ENCODE results near the gene CAMTA1.

CAMTA1 gene

DNA sequence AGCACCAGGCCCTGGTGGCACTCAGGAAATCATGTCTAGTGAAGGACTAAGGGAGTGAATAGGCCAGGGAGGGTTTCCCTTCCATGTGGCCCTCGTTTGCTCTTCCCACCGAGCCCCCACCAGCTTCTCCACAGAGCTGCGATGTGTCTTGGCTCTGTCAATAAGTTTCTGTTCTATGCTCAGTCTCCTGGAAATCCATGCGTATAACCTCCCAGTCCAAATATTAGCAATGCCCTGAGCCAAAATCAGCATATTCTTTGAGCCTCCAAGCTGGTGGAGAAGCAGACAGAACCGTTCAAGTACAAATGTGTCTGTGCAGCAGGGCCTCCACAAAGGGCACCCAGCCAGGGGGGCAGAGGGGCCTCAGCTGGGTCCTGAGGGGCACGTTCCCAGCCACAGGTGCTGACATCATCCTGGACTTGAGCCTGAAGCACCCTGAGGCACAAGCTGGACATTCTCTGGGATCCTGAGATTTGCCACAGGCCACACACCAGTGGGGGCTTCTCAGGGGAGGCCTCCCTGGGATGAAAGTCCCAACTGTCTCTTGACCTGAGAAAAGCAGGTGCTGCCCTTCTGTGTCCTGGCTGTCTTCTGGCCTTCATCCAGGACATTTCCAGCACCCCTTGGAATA, 635.3 kb downstream of the CAMTA1 start:
- Histone ChIP-seq H3K4me3 (ENCODE audit: low read depth, low read length) (no peak overlapping the region), H3K27ac (ENCODE audit: extremely low read depth, low read depth, low read length) (no peak overlapping the region), H3K4me1 (ENCODE audit: control insufficient read depth, insufficient read depth, low read length) (no peaks in the 10 kb centered on the region), H3K36me3 (ENCODE audit: control insufficient read depth in 2 of 2, insufficient read depth in 1 of 2, low read length in 2 of 2) (no peaks in the 10 kb centered on the region), H3K9me3 (ENCODE audit: control insufficient read depth, insufficient read depth, low read depth, low read length) (no peaks in the 10 kb centered on the region)
- TF ChIP-seq ZNF521 (tag by site-specific recombination; IDR thresholded peaks at IDR 0.05), result no peak
- TF ChIP-seq GLIS1 (tag by site-specific recombination; IDR thresholded peaks at IDR 0.05), result 0 out of 2 replicates have a peak, but pooled peaks have one; percentile 16
- ChIA-PET POLR2A (no interaction called here), CTCF (no interaction called here)

DNA sequence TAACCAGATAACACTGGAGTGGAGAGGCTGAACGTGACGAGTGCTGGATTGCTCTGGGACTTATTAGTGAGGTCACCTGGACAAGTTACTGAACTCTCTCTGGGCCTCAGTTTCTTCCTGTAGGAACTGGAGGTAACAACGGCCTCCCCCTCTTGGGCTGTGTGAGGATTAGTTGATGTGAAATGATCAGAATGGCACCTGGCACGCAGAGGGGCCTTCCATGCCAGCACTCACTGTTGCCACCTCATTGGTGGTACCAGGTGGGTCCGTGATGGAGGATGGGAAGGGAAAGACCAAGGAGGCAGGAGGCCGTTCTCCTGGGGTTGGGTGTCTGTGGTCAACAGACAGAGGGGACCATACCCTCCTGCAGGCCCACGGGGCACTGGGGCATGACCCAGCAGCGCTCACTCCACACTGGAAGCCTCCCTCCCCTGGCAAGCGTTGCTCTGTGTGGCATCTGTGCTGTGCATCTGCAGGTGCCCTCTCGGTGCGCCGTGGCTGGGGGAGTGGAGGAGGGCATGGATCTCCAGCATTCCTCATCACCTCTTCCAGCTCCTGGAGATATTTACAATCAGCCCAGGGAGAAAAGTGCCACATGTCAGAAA, 636.3 kb downstream of the CAMTA1 start:
- POLR2A ChIA-PET, result no interaction called here
- Histone ChIP-seq H3K4me1 (ENCODE audit: control insufficient read depth, insufficient read depth, low read length) (no peaks in the 10 kb centered on the region), H3K4me3 (ENCODE audit: low read depth, low read length) (no peak overlapping the region), H3K27ac (ENCODE audit: extremely low read depth, low read depth, low read length) (no peak overlapping the region), H3K36me3 (ENCODE audit: control insufficient read depth in 2 of 2, insufficient read depth in 1 of 2, low read length in 2 of 2) (no peaks in the 10 kb centered on the region), H3K9me3 (ENCODE audit: control insufficient read depth, insufficient read depth, low read depth, low read length) (no peaks in the 10 kb centered on the region)
- TF ChIP-seq ZFP41 (tag by site-specific recombination; IDR thresholded peaks at IDR 0.05; ENCODE audit: borderline replicate concordance), result no peak
- TF ChIP-seq, protein P1, sequence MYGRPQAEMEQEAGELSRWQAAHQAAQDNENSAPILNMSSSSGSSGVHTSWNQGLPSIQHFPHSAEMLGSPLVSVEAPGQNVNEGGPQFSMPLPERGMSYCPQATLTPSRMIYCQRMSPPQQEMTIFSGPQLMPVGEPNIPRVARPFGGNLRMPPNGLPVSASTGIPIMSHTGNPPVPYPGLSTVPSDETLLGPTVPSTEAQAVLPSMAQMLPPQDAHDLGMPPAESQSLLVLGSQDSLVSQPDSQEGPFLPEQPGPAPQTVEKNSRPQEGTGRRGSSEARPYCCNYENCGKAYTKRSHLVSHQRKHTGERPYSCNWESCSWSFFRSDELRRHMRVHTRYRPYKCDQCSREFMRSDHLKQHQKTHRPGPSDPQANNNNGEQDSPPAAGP (tag by site-specific recombination; IDR thresholded peaks at IDR 0.05), result no peak
- no peak for TF ChIP-seq ZBTB21 (tag by site-specific recombination; IDR thresholded peaks at IDR 0.05)
- no peak for TF ChIP-seq ZBTB7A (tag by site-specific recombination; IDR thresholded peaks at IDR 0.05; ENCODE audit: low read depth)
- TF ChIP-seq ZNF24 (tag by site-specific recombination; IDR thresholded peaks at IDR 0.05), result no peak
- CTCF ChIA-PET, result no interaction called here

DNA sequence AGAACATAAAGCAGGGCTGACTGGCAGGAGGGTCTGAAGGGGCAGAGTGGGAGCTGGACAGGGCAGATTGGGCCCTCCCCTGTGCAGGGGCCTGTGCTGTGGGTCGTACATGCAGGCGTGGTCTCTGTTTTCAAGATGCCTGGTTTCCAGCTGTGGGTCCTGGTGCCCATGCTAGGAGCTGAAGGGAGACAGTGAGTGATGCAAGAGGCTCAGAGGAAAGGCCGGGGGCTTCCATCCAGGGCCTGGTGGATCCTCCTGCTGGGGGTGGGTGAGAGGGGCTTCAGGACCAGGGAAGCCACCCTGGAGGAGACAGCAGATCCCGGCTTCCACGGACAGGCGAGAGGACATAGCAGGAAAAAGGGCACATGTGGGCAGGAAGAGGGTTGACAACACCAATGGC, 636.8 kb downstream of the CAMTA1 start:
- Histone ChIP-seq H3K36me3 (ENCODE audit: control insufficient read depth in 2 of 2, insufficient read depth in 1 of 2, low read length in 2 of 2) (no peaks in the 10 kb centered on the region), H3K4me1 (ENCODE audit: control insufficient read depth, insufficient read depth, low read length) (no peaks in the 10 kb centered on the region), H3K4me3 (ENCODE audit: low read depth, low read length) (no peak overlapping the region), H3K9me3 (ENCODE audit: control insufficient read depth, insufficient read depth, low read depth, low read length) (no peaks in the 10 kb centered on the region), H3K27ac (ENCODE audit: extremely low read depth, low read depth, low read length) (no peak overlapping the region)
- ChIA-PET POLR2A (no interaction called here), CTCF (no interaction called here)
- no peak for TF ChIP-seq ZBTB48 (tag by site-specific recombination; IDR thresholded peaks at IDR 0.05)
- no peak for TF ChIP-seq KLF16 (tag by site-specific recombination; IDR thresholded peaks at IDR 0.05)
- TF ChIP-seq BCL11B (tag by site-specific recombination; IDR thresholded peaks at IDR 0.05; ENCODE audit: low read depth), result no peak
- TF ChIP-seq, protein P2, sequence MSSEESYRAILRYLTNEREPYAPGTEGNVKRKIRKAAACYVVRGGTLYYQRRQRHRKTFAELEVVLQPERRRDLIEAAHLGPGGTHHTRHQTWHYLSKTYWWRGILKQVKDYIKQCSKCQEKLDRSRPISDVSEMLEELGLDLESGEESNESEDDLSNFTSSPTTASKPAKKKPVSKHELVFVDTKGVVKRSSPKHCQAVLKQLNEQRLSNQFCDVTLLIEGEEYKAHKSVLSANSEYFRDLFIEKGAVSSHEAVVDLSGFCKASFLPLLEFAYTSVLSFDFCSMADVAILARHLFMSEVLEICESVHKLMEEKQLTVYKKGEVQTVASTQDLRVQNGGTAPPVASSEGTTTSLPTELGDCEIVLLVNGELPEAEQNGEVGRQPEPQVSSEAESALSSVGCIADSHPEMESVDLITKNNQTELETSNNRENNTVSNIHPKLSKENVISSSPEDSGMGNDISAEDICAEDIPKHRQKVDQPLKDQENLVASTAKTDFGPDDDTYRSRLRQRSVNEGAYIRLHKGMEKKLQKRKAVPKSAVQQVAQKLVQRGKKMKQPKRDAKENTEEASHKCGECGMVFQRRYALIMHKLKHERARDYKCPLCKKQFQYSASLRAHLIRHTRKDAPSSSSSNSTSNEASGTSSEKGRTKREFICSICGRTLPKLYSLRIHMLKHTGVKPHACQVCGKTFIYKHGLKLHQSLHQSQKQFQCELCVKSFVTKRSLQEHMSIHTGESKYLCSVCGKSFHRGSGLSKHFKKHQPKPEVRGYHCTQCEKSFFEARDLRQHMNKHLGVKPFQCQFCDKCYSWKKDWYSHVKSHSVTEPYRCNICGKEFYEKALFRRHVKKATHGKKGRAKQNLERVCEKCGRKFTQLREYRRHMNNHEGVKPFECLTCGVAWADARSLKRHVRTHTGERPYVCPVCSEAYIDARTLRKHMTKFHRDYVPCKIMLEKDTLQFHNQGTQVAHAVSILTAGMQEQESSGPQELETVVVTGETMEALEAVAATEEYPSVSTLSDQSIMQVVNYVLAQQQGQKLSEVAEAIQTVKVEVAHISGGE (tag by site-specific recombination; conservative IDR thresholded peaks at IDR 0.05; ENCODE audit: low read depth), result no peak
- TF ChIP-seq KLF9 (tag by site-specific recombination; IDR thresholded peaks at IDR 0.05; ENCODE audit: low read depth), result no peak
- TF ChIP-seq ZNF830 (tag by site-specific recombination; IDR thresholded peaks at IDR 0.05; ENCODE audit: low read depth), result no peak
- TF ChIP-seq ZXDB (tag by site-specific recombination; IDR thresholded peaks at IDR 0.05), result no peak
- TF ChIP-seq, protein P3, sequence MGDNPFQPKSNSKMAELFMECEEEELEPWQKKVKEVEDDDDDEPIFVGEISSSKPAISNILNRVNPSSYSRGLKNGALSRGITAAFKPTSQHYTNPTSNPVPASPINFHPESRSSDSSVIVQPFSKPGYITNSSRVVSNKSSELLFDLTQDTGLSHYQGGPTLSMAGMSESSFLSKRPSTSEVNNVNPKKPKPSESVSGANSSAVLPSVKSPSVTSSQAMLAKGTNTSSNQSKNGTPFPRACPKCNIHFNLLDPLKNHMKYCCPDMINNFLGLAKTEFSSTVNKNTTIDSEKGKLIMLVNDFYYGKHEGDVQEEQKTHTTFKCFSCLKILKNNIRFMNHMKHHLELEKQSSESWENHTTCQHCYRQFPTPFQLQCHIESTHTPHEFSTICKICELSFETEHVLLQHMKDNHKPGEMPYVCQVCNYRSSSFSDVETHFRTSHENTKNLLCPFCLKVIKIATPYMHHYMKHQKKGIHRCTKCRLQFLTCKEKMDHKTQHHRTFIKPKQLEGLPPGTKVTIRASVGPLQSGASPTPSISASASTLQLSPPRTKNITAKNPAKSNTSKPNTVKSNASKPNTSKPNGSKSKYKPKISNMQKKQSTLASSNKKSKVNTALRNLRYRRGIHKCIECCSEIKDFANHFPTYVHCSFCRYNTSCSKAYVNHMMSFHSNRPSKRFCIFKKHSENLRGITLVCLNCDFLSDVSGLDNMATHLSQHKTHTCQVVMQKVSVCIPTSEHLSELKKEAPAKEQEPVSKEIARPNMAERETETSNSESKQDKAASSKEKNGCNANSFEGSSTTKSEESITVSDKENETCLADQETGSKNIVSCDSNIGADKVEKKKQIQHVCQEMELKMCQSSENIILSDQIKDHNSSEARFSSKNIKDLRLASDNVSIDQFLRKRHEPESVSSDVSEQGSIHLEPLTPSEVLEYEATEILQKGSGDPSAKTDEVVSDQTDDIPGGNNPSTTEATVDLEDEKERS (tag by site-specific recombination; IDR thresholded peaks at IDR 0.05), result no peak
- no peak for TF ChIP-seq ZNF16 (tag by site-specific recombination; IDR thresholded peaks at IDR 0.05; ENCODE audit: low read depth)
- TF ChIP-seq ZNF629 (tag by site-specific recombination; IDR thresholded peaks at IDR 0.05), result no peak
- TF ChIP-seq KLF8 (tag by site-specific recombination; IDR thresholded peaks at IDR 0.05), result no peak
- TF ChIP-seq, protein P4, sequence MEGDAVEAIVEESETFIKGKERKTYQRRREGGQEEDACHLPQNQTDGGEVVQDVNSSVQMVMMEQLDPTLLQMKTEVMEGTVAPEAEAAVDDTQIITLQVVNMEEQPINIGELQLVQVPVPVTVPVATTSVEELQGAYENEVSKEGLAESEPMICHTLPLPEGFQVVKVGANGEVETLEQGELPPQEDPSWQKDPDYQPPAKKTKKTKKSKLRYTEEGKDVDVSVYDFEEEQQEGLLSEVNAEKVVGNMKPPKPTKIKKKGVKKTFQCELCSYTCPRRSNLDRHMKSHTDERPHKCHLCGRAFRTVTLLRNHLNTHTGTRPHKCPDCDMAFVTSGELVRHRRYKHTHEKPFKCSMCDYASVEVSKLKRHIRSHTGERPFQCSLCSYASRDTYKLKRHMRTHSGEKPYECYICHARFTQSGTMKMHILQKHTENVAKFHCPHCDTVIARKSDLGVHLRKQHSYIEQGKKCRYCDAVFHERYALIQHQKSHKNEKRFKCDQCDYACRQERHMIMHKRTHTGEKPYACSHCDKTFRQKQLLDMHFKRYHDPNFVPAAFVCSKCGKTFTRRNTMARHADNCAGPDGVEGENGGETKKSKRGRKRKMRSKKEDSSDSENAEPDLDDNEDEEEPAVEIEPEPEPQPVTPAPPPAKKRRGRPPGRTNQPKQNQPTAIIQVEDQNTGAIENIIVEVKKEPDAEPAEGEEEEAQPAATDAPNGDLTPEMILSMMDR (tag by site-specific recombination; IDR thresholded peaks at IDR 0.05), result no peak

Data from HEK293 (cell line).